Activated naive CD4-positive, alpha-beta T cell treated with anti-CD3 and anti-CD28 coated beads, Interleukin-2, amount 50 U/mL, for 24 hours (primary cell): ENCODE measurements around the gene RET.

ENCODE experiments used
- H3K27ac Mint-ChIP-seq: one replicate; pipeline ENCODE4 v1.8.0; 2021; ENCODE audit warnings: mild to moderate bottlenecking, mixed read lengths
- H3K27me3 Mint-ChIP-seq: one replicate; pipeline ENCODE4 v1.8.0; 2021; ENCODE audit warnings: mixed read lengths
- H3K36me3 Mint-ChIP-seq: one replicate; pipeline ENCODE4 v1.8.0; 2021; ENCODE audit warnings: mixed read lengths
- H3K4me1 Mint-ChIP-seq: one replicate; pipeline ENCODE4 v1.8.0; 2021; ENCODE audit warnings: mixed read lengths
- H3K4me3 Mint-ChIP-seq: one replicate; pipeline ENCODE4 v1.8.0; 2021; ENCODE audit warnings: mild to moderate bottlenecking, mixed read lengths
- H3K9me3 Mint-ChIP-seq: one replicate; pipeline ENCODE4 v1.8.0; 2021; ENCODE audit warnings: mixed read lengths

The RET gene

DNA sequence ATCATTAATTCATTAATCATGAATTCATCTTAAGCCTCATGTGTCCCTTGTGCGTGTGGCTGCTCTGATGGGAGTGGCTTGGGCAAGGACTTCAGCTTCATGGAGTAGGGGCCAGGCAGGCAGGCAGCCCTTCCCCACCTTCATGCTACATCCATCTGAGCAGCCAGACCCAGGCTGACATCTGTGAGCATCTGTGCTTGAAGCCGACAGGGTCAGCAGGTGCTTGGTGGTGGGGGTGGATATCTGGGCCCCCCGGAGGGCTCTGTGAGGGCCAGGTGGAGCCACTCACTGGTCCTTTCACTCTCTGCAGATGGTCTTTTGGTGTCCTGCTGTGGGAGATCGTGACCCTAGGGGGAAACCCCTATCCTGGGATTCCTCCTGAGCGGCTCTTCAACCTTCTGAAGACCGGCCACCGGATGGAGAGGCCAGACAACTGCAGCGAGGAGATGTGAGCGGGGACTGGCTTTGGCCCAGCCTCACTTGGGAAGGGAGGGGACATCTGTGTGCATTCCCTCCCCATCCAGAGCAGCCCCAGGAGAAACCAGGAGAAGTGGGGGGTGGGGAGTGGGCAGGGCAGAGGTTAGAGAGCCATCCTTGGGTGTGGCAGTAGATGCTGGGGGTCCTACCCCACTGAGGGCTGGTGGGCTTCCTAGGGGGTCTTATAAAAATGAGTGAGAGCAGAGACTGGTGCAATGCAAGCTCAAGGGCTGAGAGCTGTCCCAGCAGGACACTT, 46.7 kb downstream of the RET start:
- Mint-ChIP-seq H3K4me1 (peaks cover 23% of the 10 kb centered on the region), H3K27ac (no peak overlapping the region), H3K36me3 (no peaks in the 10 kb centered on the region), H3K4me3 (no peak overlapping the region), H3K9me3 (no peaks in the 10 kb centered on the region), H3K27me3 (no peaks in the 10 kb centered on the region)

DNA sequence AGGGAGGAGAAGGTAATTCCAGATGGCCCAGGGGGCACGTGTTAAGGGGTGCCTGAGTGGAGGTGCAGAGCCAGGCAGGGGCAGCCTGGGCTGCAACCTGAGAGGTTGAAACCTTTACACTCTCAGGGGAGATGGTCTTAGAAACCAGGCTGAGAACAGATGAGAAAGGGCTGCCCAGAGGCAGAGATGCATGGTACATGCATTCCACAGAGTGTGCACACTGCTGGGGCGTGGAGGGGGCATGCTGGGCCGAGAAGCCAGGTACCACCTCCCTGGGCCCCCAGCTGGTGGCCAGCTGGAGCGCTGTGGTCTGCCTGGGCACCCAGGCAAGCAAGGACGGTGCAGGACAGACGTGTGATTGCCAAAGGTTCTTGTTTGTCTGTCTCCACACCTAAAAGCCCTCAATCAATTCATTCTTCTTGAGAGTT, 47.2 kb downstream of the RET start:
- H3K9me3 Mint-ChIP-seq, result no peaks in the 10 kb centered on the region
- no peak overlapping the region for H3K4me3 Mint-ChIP-seq

DNA sequence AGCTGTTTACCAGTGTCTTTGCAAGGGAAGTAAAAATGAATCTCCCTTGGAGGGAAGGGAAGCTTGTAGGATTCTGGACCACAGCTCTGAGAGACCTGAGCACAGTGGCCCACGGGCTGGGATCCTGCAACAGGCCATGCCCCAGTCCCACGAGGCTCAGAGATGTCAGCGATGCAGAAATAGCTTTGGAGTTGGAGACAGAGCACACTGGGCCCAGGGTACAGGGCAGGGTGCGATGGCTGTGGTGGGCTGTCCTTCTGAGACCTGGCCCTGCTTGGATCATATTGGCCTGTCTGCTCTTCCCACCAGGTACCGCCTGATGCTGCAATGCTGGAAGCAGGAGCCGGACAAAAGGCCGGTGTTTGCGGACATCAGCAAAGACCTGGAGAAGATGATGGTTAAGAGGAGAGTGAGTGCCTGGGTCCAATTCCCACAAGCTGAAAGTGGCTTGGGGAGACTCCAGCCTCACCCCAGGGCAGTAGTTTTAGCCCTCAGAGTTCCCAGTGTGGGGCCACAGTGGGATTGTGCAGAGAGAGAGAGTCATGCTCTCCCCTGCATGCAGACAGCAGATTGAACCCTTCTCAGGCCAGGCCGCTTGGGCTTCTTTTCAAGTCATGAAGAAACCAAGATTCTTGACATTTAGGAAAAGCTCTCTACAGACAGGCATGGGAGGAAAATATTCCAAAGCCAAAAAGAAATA, 47.9 kb downstream of the RET start:
- H3K4me3 Mint-ChIP-seq, result no peak overlapping the region
- no peaks in the 10 kb centered on the region for H3K27me3 Mint-ChIP-seq
- no peaks in the 10 kb centered on the region for H3K36me3 Mint-ChIP-seq
- H3K4me1 Mint-ChIP-seq, result peaks cover 23% of the 10 kb centered on the region
- no peak overlapping the region for H3K27ac Mint-ChIP-seq
- no peaks in the 10 kb centered on the region for H3K9me3 Mint-ChIP-seq

More for the DNA sequence above, 47.2 kb downstream of the RET start:
- Mint-ChIP-seq H3K27me3 (no peaks in the 10 kb centered on the region), H3K4me1 (peaks cover 23% of the 10 kb centered on the region), H3K36me3 (no peaks in the 10 kb centered on the region), H3K27ac (no peak overlapping the region)

DNA sequence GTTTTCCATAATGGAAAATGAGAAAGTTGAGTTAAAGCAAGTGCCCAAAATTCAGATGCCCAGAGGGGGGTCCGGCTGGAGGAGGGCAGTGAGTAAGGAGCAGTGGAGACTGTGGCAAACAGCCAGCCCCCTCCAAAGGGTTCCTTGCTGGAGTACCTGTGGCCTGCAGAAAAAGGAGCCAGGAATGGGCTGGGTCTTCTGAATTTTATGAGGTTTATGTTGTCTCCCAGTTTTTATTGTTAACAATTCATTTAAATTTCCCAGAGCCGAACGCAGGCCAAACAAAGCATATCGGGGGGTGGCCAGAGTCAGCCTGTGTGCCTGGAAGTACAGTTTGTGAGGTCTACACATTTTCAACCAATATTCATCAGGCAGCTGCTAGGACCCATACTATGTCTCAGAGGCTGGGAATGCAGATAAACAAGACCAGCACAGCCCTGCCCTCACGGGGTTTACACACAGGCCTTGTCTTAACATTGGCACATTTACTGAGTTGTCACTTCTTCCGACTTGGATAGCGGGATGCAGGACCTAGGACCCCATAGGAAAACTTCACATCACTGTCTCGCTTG, 48.5 kb downstream of the RET start:
- Mint-ChIP-seq H3K9me3 (no peaks in the 10 kb centered on the region), H3K4me3 (no peak overlapping the region), H3K4me1 (peaks cover 21% of the 10 kb centered on the region), H3K27ac (no peak overlapping the region), H3K36me3 (no peaks in the 10 kb centered on the region), H3K27me3 (no peaks in the 10 kb centered on the region)

DNA sequence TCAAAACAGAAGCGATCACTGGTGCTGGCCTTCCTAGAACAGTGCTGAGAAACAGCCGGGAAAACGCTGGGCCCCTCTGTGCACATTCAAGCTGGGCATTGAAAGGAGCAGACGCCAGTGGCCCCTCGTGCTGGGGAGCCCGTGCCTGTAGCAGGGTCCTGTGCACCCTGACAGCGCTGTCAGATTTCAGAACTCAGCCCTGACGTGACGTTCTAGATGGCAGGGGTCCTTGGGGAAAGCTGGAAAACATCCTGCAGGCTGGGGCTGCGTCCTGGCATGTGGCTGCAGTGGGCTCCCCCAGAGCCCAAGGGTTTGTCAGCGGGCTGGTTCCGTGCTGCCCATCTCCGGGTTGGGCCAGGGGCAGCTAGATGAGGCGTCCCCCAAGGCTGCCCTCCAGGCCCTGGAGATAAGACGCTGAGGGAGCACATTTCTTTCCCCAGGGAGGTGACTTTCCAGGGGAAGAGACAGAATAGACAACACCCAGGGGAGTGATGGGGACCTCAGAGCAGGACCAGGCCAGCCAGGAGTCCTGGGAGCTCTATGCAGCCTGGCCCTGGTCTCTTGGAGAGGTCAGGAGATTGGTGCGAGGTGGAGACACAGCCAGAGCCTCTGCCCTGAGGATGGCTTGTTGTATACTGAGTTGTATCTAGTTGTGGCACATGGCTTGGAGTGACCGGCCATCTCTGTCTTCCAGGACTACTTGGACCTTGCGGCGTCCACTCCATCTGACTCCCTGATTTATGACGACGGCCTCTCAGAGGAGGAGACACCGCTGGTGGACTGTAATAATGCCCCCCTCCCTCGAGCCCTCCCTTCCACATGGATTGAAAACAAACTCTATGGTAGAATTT, 49.2 kb downstream of the RET start:
- Mint-ChIP-seq H3K27ac (no peak overlapping the region), H3K9me3 (no peaks in the 10 kb centered on the region), H3K27me3 (no peaks in the 10 kb centered on the region), H3K4me3 (no peak overlapping the region), H3K4me1 (peaks cover 13% of the 10 kb centered on the region), H3K36me3 (no peaks in the 10 kb centered on the region)

DNA sequence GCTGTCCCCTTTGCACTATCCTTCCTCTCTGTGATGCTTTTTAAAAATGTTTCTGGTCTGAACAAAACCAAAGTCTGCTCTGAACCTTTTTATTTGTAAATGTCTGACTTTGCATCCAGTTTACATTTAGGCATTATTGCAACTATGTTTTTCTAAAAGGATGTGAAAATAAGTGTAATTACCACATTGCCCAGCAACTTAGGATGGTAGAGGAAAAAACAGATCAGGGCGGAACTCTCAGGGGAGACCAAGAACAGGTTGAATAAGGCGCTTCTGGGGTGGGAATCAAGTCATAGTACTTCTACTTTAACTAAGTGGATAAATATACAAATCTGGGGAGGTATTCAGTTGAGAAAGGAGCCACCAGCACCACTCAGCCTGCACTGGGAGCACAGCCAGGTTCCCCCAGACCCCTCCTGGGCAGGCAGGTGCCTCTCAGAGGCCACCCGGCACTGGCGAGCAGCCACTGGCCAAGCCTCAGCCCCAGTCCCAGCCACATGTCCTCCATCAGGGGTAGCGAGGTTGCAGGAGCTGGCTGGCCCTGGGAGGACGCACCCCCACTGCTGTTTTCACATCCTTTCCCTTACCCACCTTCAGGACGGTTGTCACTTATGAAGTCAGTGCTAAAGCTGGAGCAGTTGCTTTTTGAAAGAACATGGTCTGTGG, 50.0 kb downstream of the RET start:
- H3K4me1 Mint-ChIP-seq, result peaks cover 5% of the 10 kb centered on the region
- no peaks in the 10 kb centered on the region for H3K36me3 Mint-ChIP-seq
- H3K9me3 Mint-ChIP-seq, result no peaks in the 10 kb centered on the region
- no peaks in the 10 kb centered on the region for H3K27me3 Mint-ChIP-seq
- H3K27ac Mint-ChIP-seq, result peak overlapping the region; percentile 46
- H3K4me3 Mint-ChIP-seq, result no peak overlapping the region

DNA sequence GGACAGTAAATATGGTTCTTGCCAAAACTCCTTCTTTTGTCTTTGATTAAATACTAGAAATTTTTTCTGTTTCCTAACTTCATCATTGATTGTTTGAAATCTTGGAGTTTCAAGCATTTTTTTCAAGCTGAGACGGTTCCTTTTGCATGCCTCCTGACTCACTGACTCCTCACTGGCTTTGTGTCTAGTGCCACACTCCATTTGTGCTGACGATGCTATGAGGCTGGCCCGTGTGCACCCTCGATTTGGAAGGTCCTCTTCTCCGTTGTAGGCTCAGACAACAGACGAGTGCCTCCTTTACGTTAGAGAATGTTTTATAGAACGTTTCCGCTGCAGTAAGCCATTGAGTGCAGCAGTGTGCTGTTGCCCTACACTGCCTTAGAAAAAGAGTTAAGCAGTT, 50.6 kb downstream of the RET start:
- H3K27ac Mint-ChIP-seq, result no peak overlapping the region
- no peak overlapping the region for H3K4me3 Mint-ChIP-seq
- H3K9me3 Mint-ChIP-seq, result no peaks in the 10 kb centered on the region
- H3K4me1 Mint-ChIP-seq, result no peaks in the 10 kb centered on the region
- H3K36me3 Mint-ChIP-seq, result no peaks in the 10 kb centered on the region
- H3K27me3 Mint-ChIP-seq, result no peaks in the 10 kb centered on the region

DNA sequence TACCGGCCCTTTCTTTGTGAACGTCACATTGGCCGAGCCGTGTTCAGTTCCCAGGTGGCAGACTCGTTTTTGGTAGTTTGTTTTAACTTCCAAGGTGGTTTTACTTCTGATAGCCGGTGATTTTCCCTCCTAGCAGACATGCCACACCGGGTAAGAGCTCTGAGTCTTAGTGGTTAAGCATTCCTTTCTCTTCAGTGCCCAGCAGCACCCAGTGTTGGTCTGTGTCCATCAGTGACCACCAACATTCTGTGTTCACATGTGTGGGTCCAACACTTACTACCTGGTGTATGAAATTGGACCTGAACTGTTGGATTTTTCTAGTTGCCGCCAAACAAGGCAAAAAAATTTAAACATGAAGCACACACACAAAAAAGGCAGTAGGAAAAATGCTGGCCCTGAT, 51.5 kb downstream of the RET start:
- H3K27me3 Mint-ChIP-seq, result no peaks in the 10 kb centered on the region
- H3K27ac Mint-ChIP-seq, result no peak overlapping the region
- H3K4me3 Mint-ChIP-seq, result no peak overlapping the region
- no peaks in the 10 kb centered on the region for H3K9me3 Mint-ChIP-seq
- no peaks in the 10 kb centered on the region for H3K4me1 Mint-ChIP-seq
- H3K36me3 Mint-ChIP-seq, result no peaks in the 10 kb centered on the region

DNA sequence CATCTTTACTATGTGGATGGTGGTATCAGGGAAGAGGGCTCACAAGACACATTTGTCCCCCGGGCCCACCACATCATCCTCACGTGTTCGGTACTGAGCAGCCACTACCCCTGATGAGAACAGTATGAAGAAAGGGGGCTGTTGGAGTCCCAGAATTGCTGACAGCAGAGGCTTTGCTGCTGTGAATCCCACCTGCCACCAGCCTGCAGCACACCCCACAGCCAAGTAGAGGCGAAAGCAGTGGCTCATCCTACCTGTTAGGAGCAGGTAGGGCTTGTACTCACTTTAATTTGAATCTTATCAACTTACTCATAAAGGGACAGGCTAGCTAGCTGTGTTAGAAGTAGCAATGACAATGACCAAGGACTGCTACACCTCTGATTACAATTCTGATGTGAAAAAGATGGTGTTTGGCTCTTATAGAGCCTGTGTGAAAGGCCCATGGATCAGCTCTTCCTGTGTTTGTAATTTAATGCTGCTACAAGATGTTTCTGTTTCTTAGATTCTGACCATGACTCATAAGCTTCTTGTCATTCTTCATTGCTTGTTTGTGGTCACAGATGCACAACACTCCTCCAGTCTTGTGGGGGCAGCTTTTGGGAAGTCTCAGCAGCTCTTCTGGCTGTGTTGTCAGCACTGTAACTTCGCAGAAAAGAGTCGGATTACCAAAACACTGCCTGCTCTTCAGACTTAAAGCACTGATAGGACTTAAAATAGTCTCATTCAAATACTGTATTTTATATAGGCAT, 52.3 kb downstream of the RET start:
- Mint-ChIP-seq H3K4me1 (no peaks in the 10 kb centered on the region), H3K27ac (no peak overlapping the region), H3K27me3 (no peaks in the 10 kb centered on the region), H3K9me3 (no peaks in the 10 kb centered on the region), H3K36me3 (no peaks in the 10 kb centered on the region), H3K4me3 (no peak overlapping the region)

DNA sequence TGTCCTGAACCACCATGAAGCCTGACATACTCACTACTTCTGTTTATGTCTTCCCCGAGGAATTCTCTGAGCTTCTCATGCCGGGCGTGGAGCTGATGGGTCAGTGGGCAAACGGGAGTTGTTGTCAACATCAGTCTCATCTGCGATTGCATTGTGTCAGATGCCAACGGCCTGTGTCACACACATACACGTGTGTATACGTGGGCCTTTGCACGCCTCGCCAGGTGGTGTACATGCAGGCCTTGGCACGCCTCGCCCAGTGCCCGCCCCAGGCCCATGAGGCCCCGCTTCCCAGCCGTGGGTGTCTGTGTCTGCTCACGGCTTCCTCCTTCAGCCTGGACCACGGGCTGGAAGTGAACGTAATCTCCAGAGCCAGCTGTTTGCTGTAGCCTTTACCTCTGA, 53.9 kb downstream of the RET start:
- Mint-ChIP-seq H3K27me3 (no peaks in the 10 kb centered on the region), H3K4me3 (no peak overlapping the region), H3K36me3 (no peaks in the 10 kb centered on the region), H3K4me1 (peaks cover under 1% of the 10 kb centered on the region), H3K27ac (no peak overlapping the region), H3K9me3 (no peaks in the 10 kb centered on the region)

DNA sequence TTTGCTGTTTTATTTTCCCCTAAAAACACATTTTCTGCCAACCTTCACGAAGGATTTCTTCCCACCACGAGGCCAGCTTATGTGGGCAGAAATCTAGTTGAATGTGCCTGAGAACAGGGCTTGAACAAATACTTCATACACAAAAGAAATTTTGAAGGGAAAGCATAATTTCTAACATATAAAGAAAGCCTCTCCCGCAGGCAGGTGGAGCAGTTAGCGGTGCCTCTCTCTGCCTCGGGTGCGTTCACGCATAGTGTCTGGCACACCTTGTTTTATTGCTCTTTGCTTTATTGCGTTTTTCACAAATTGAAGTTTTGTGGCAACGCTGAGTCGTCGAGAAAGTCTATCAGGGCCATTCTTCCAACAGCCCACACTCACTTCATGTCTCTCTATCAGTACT, 54.4 kb downstream of the RET start:
- Mint-ChIP-seq H3K36me3 (no peaks in the 10 kb centered on the region), H3K4me1 (peaks cover 6% of the 10 kb centered on the region), H3K27ac (no peak overlapping the region), H3K27me3 (no peaks in the 10 kb centered on the region), H3K9me3 (no peaks in the 10 kb centered on the region), H3K4me3 (no peak overlapping the region)

DNA sequence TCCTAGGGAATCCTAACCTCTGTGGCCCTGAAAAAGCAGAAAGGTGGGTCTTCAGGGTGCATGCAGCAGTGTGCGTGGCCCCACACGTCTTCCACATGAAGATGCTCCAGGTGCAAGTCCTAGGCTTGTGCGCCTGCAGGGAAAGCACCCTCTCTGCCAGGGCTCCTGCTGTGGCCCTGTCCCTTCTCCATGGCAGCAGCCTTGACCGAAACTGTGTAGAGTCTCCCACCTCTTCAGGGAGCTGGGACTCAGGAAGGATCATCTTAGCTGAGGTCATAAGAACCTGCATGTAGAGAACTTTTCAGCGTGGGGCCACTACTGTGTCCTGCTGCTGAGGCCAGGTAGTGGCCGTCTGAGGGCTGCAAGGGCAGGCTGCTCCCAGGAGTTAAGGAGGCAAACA, 55.0 kb downstream of the RET start:
- Mint-ChIP-seq H3K9me3 (no peaks in the 10 kb centered on the region), H3K4me3 (no peak overlapping the region), H3K27me3 (no peaks in the 10 kb centered on the region), H3K36me3 (no peaks in the 10 kb centered on the region), H3K4me1 (peaks cover 10% of the 10 kb centered on the region), H3K27ac (no peak overlapping the region)

DNA sequence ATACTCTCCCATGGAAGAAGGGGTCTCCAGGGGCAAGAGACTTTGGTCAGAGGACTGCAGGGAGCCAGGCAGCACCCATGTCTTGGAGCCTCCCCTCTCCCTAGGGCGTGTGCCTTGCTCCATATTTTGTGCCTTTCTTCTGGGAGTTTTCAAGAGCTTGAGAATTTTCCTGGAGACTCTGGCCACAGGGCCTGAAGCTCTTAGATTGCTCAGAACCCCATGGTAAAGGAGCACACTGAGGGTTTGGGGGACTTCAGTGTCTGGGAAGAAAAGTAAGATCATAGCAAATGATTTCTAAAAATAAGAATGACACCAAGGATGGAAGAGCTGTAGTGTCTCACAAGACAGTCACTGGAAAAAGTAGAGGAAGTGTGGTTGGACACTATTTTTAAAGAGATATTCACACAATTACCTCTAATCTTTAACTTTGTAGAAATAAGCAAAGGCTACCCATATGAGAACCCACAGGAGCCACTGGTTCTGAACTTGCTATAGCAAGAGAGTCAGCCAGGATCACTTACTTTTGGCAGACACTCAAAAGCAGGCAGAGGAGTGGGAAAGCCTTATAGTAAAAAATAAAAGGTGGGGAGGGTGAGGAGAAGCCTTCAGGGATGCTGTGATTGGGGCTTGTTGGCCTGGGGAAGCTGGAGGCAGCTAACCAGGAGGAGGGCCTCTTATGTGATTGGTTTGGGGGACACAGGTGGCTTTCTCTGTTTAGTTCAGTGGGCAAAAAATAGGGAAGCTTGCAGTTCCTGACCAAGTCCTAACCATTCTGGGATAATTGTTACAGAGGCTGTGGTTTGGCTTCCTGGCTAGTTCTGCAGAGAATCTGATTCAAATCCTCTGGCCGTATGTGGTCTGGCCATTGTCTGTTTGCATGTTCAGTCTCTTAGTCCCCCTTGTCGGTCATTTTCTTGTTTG, 56.3 kb downstream of the RET start:
- no peak overlapping the region for H3K27ac Mint-ChIP-seq
- H3K36me3 Mint-ChIP-seq, result no peaks in the 10 kb centered on the region
- peaks cover 16% of the 10 kb centered on the region for H3K4me1 Mint-ChIP-seq
- H3K9me3 Mint-ChIP-seq, result no peaks in the 10 kb centered on the region
- H3K4me3 Mint-ChIP-seq, result no peak overlapping the region
- H3K27me3 Mint-ChIP-seq, result no peaks in the 10 kb centered on the region
